Tibial artery (tissue), 4 donors: ENCODE measurements around the gene TFB2M.
A peak's percentile ranks its signal among the peaks of the same experiment; 100 is the strongest.
"Not testable (repeated sequence)": the region's sequence is repeated elsewhere in the genome, so short reads cannot be mapped to it uniquely, and the experiment has no call there.

Source experiments
- DNase-seq, 2 donors: peaks; one replicate each; pipeline ENCODE4 v3.0.0-alpha.2; 2019
- H3K27ac ChIP-seq, 2 donors: fragments of 200-600 bp; sonication (generic) in 1 of 2; 1 replicate in 1 of 2; 2 replicates in 1 of 2; pipeline ENCODE4 v1.5.1; 2018 to 2019; ENCODE audit warnings: mild to moderate bottlenecking in 1 of 2
- H3K27me3 ChIP-seq, 2 donors: fragments of 200-600 bp; sonication (generic) in 1 of 2; one replicate each; pipeline versions ENCODE4 v1.5.1 to v1.6.0; 2016 to 2019
- H3K36me3 ChIP-seq, 3 donors: fragments of 200-600 bp; sonication (generic) in 2 of 3; one replicate each; pipeline ENCODE4 v1.5.1; 2016 to 2019; ENCODE audit warnings: mild to moderate bottlenecking in 2 of 3
- H3K4me1 ChIP-seq, 4 donors: fragments of 200-600 bp; sonication (generic) in 2 of 4; 1 replicate in 3 of 4; 2 replicates in 1 of 4; pipeline ENCODE4 v1.5.1; 2016 to 2019
- H3K4me3 ChIP-seq, 2 donors: fragments of 200-600 bp; sonication (generic) in 1 of 2; 1 replicate in 1 of 2; 2 replicates in 1 of 2; pipeline ENCODE4 v1.5.1; 2018 to 2019; ENCODE audit warnings: mild to moderate bottlenecking in 2 of 2
- H3K9me3 ChIP-seq, 3 donors: fragments of 200-600 bp; sonication (generic) in 1 of 3; one replicate each; pipeline ENCODE4 v1.5.1; 2016 to 2019
- CTCF ChIP-seq, 2 experiments: fragments of 200-600 bp in 1 of 2; fragments of 450-650 bp in 1 of 2; IDR thresholded peaks; one replicate each; pipeline ENCODE4 v1.5.1; 2017 to 2019; ENCODE audit warnings: antibody characterized with exemption in 2 of 2, mild to moderate bottlenecking in 1 of 2, moderate library complexity in 1 of 2
- intact Hi-C: fragments of 100-400 bp; cut with DNase I; formaldehyde crosslinking; loops from one replicate; pipeline ENCODE4 v1.15.0; 2023; ENCODE audit warnings: low total_unique reads

TFB2M gene

GRCh38 chr1:246566128-246566812 lies at the start of gene TFB2M, which contains the start of gene CNST:
Gene TFB2M, minus strand, starts transcription at chr1:246566261. Its CDS starts 123 bp downstream, at chr1:246566138.
Gene CNST, plus strand, starts transcription at chr1:246566456. Its CDS starts 25,107 bp downstream, at chr1:246591563.
- intact Hi-C loops = loop anchor here (2.0 to 10.0 kb wide), 3 partner anchors 61 to 133 kb away; partner anchors contain the start of gene SMYD3
- H3K27me3 ChIP-seq = no peaks in the 10 kb centered on the region
- TF ChIP-seq CTCF (IDR thresholded peaks at IDR 0.05) = peak in 1 of 2 experiments; percentile 15
- peaks cover 0 to 50% (median 31%) of the 10 kb centered on the region in 4 donors for H3K4me1 ChIP-seq
- H3K27ac ChIP-seq = peak within 1 kb of the TSS; percentile 94 to 96
- H3K36me3 ChIP-seq = peaks cover 0 to 16% (median 0%) of the 10 kb centered on the region in 3 donors
- DNase-seq = peak; percentile 98 to 99
- H3K9me3 ChIP-seq = no peaks in the 10 kb centered on the region
- H3K4me3 ChIP-seq = peak within 1 kb of the TSS; percentile 91 to 94

- no peak for DNase-seq
- Histone ChIP-seq H3K27ac (no peak overlapping the region), H3K4me1 (peaks cover 0 to 42% (median 26%) of the 10 kb centered on the region in 4 donors), H3K27me3 (no peaks in the 10 kb centered on the region), H3K4me3 (no peak overlapping the region), H3K9me3 (no peaks in the 10 kb centered on the region), H3K36me3 (no peaks in the 10 kb centered on the region)
- intact Hi-C loops = no loop called here
- TF ChIP-seq CTCF (IDR thresholded peaks at IDR 0.05) = no peak
Measured at GRCh38 chr1:246613096-246613758, 47.2 kb upstream of the TFB2M start.

- Histone ChIP-seq H3K27me3 (no peaks in the 10 kb centered on the region), H3K36me3 (no peaks in the 10 kb centered on the region), H3K4me3 (no peak overlapping the region), H3K4me1 (peaks cover 0 to 21% (median 16%) of the 10 kb centered on the region in 4 donors), H3K9me3 (no peaks in the 10 kb centered on the region), H3K27ac (no peak overlapping the region)
- TF ChIP-seq CTCF (IDR thresholded peaks at IDR 0.05) = no peak
- intact Hi-C loops = no loop called here
- no peak for DNase-seq
Measured at GRCh38 chr1:246609632-246610031, 43.6 kb upstream of the TFB2M start.

GRCh38 chr1:246608616-246609376 lies 42.7 kb upstream of the TFB2M start:
- Histone ChIP-seq H3K9me3 (no peaks in the 10 kb centered on the region), H3K27me3 (no peaks in the 10 kb centered on the region), H3K4me3 (no peak overlapping the region), H3K4me1 (peaks cover 0 to 21% (median 16%) of the 10 kb centered on the region in 4 donors), H3K36me3 (no peaks in the 10 kb centered on the region), H3K27ac (peak overlapping the region in 1 of 2 donors; percentile 33)
- peak in 1 of 2 experiments; percentile 12 for TF ChIP-seq CTCF (IDR thresholded peaks at IDR 0.05)
- DNase-seq = peak in 1 of 2 donors; percentile 79
- intact Hi-C loops = no loop called here

GRCh38 chr1:246607462-246607861 lies 41.4 kb upstream of the TFB2M start:
- no peak for DNase-seq
- intact Hi-C loops = no loop called here
- no peaks in the 10 kb centered on the region for H3K9me3 ChIP-seq
- no peaks in the 10 kb centered on the region for H3K36me3 ChIP-seq
- H3K4me1 ChIP-seq = peaks cover 0 to 20% (median 13%) of the 10 kb centered on the region in 4 donors
- no peaks in the 10 kb centered on the region for H3K27me3 ChIP-seq
- H3K4me3 ChIP-seq = no peak overlapping the region
- TF ChIP-seq CTCF (IDR thresholded peaks at IDR 0.05) = no peak
- no peak overlapping the region for H3K27ac ChIP-seq

- intact Hi-C loops, H3K36me3 ChIP-seq, DNase-seq: not testable (repeated sequence)
Measured at GRCh38 chr1:246605231-246605630, 39.2 kb upstream of the TFB2M start.

More at GRCh38 chr1:246605231-246605630, 39.2 kb upstream of the TFB2M start:
- H3K4me3 ChIP-seq, H3K27me3 ChIP-seq, H3K9me3 ChIP-seq, H3K27ac ChIP-seq: not testable (repeated sequence)
- H3K4me1 ChIP-seq = peaks cover 0 to 18% (median 12%) of the 10 kb centered on the region in 4 donors
